GM23338 (cell line): ENCODE results near the gene LYSMD1. TPM values are rescaled to one million over a fixed set of nuclear protein-coding genes. Genes with fewer than 3 reads are reported as not detected.

Source experiments
- ATAC-seq: fragments of 200-7000 bp; cut with Tn5 transposase; 3 replicates; pipeline ENCODE4 v1.9.1; 2020
- DNase-seq: peaks from one replicate; pipeline ENCODE4 v3.0.0-alpha.2; 2015; ENCODE audit warnings: low spot score
- H2AFZ ChIP-seq: fragments of 200-600 bp; sonication (generic); 2 replicates; pipeline ENCODE4 v1.8.0; 2016; ENCODE audit warnings: antibody characterized with exemption, mild to moderate bottlenecking, moderate library complexity
- H3F3A ChIP-seq: fragments of 200-600 bp; sonication (generic); replicated peaks from 2 replicates; pipeline ENCODE4 v1.8.0; 2017; ENCODE audit warnings: antibody characterized with exemption, mixed run types, low read depth
- H3K27ac ChIP-seq: fragments of 200-600 bp; sonication (generic); 2 replicates; pipeline ENCODE4 v1.6.1; 2016; ENCODE audit warnings: low read depth
- H3K27me3 ChIP-seq: fragments of 200-600 bp; sonication (generic); 2 replicates; pipeline ENCODE4 v1.8.0; 2016; ENCODE audit warnings: mild to moderate bottlenecking, mixed run types, moderate library complexity; ENCODE audit not compliant: insufficient read depth
- H3K36me3 ChIP-seq: fragments of 200-600 bp; sonication (generic); 2 replicates; pipeline ENCODE4 v1.8.0; 2016; ENCODE audit warnings: mild to moderate bottlenecking; ENCODE audit not compliant: insufficient read depth
- H3K4me1 ChIP-seq: fragments of 200-600 bp; sonication (generic); 2 replicates; pipeline ENCODE4 v1.8.0; 2016; ENCODE audit warnings: mild to moderate bottlenecking, moderate library complexity; ENCODE audit not compliant: insufficient read depth
- H3K4me2 ChIP-seq: fragments of 200-600 bp; sonication (generic); 2 replicates; pipeline ENCODE4 v1.7.1; 2017; ENCODE audit warnings: mixed run types
- H3K4me3 ChIP-seq: fragments of 200-600 bp; sonication (generic); 2 replicates; pipeline ENCODE4 v1.6.1; 2016; ENCODE audit warnings: mixed run types
- H3K79me2 ChIP-seq: fragments of 200-600 bp; sonication (generic); replicated peaks from 2 replicates; pipeline ENCODE4 v1.8.0; 2017; ENCODE audit warnings: mild to moderate bottlenecking; ENCODE audit not compliant: insufficient read depth
- H3K9me2 ChIP-seq: fragments of 200-600 bp; sonication (generic); 2 replicates; pipeline ENCODE4 v1.8.0; 2017; ENCODE audit not compliant: insufficient read depth
- H4K20me1 ChIP-seq: fragments of 200-600 bp; sonication (generic); replicated peaks from 2 replicates; pipeline ENCODE4 v1.8.0; 2017; ENCODE audit warnings: mild to moderate bottlenecking; ENCODE audit not compliant: insufficient read depth
- H3K27ac Mint-ChIP-seq: 2 replicates; pipeline ENCODE4 v1.8.0; 2020; ENCODE audit warnings: inconsistent platforms, mild to moderate bottlenecking, moderate library complexity, mixed read lengths
- H3K27me3 Mint-ChIP-seq: 3 replicates; pipeline ENCODE4 v1.8.0; 2022; ENCODE audit warnings: low read depth, mild to moderate bottlenecking, moderate library complexity, mixed read lengths, inconsistent platforms; ENCODE audit not compliant: insufficient read depth, poor library complexity
- H3K36me3 Mint-ChIP-seq: 3 replicates; pipeline ENCODE4 v1.8.0; 2021; ENCODE audit warnings: low read depth, mild to moderate bottlenecking, inconsistent platforms, moderate library complexity, mixed read lengths
- H3K4me1 Mint-ChIP-seq: 3 replicates; pipeline ENCODE4 v1.8.0; 2020; ENCODE audit warnings: mild to moderate bottlenecking, inconsistent platforms, mixed read lengths
- H3K4me3 Mint-ChIP-seq: 3 replicates; pipeline ENCODE4 v1.8.0; 2021; ENCODE audit warnings: moderate library complexity, mild to moderate bottlenecking, inconsistent platforms, mixed read lengths
- H3K9me3 Mint-ChIP-seq: 3 replicates; pipeline ENCODE4 v1.8.0; 2020; ENCODE audit warnings: moderate library complexity, mild to moderate bottlenecking, inconsistent platforms, mixed read lengths
- CREB1 ChIP-seq: fragments of 250-450 bp; sonication (Bioruptor Pico); IDR thresholded peaks from 2 replicates; pipeline ENCODE4 v1.5.0; 2020; ENCODE audit warnings: low read depth, mild to moderate bottlenecking, moderate library complexity
- CTCF ChIP-seq, 2 experiments: fragments of 200-600 bp in 1 of 2; sonication (generic) in 1 of 2; conservative IDR thresholded peaks; 2 replicates each; pipeline versions ENCODE4 v1.5.1 to v1.6.1; 2016 to 2017; ENCODE audit warnings: antibody characterized with exemption in 2 of 2, low read depth in 2 of 2, mild to moderate bottlenecking in 2 of 2, moderate library complexity in 1 of 2
- ETS1 ChIP-seq: IDR thresholded peaks from 2 replicates; pipeline ENCODE4 v1.6.1; 2016; ENCODE audit warnings: antibody characterized with exemption
- EZH2 ChIP-seq: fragments of 200-600 bp; sonication (generic); IDR thresholded peaks from one replicate; pipeline ENCODE4 v1.8.0; 2017; ENCODE audit warnings: antibody characterized with exemption, mild to moderate bottlenecking, low read depth; ENCODE audit not compliant: unreplicated experiment
- EZH2phosphoT487 ChIP-seq: fragments of 200-600 bp; sonication (generic); IDR thresholded peaks from one replicate; pipeline ENCODE4 v1.8.1; 2018; ENCODE audit warnings: antibody characterized with exemption; ENCODE audit not compliant: unreplicated experiment
- JUNB ChIP-seq: IDR thresholded peaks from one replicate; pipeline ENCODE4 v1.6.1; 2016; ENCODE audit warnings: antibody characterized with exemption; ENCODE audit not compliant: unreplicated experiment
- NANOG ChIP-seq: IDR thresholded peaks from 2 replicates; pipeline ENCODE4 v1.6.1; 2016; ENCODE audit warnings: antibody characterized with exemption, borderline replicate concordance
- POLR2AphosphoS5 ChIP-seq: IDR thresholded peaks from 2 replicates; pipeline ENCODE4 v1.6.1; 2016; ENCODE audit warnings: antibody characterized with exemption, low read depth
- REST ChIP-seq: IDR thresholded peaks from one replicate; pipeline ENCODE4 v1.6.1; 2018; ENCODE audit warnings: antibody characterized with exemption; ENCODE audit not compliant: unreplicated experiment
- STAT1 ChIP-seq: IDR thresholded peaks from one replicate; pipeline ENCODE4 v1.6.1; 2016; ENCODE audit warnings: antibody characterized with exemption; ENCODE audit not compliant: unreplicated experiment
- ZNF114 ChIP-seq: fragments of 250-450 bp; sonication (Bioruptor Pico); IDR thresholded peaks from 2 replicates; pipeline ENCODE4 v1.5.0; 2020; ENCODE audit warnings: mild to moderate bottlenecking, moderate library complexity
- ZNF331 ChIP-seq: fragments of 250-450 bp; sonication (Bioruptor Pico); IDR thresholded peaks from 2 replicates; pipeline ENCODE4 v1.5.0; 2020; ENCODE audit warnings: low read depth, mild to moderate bottlenecking, moderate library complexity
- ZNF462 ChIP-seq: fragments of 250-450 bp; sonication (Bioruptor Pico); IDR thresholded peaks from 2 replicates; pipeline ENCODE4 v1.5.0; 2020; ENCODE audit warnings: mild to moderate bottlenecking, moderate library complexity
- polyA plus RNA-seq: library from polyadenylated mRNA; unstranded; fragments of >200 nt; fragmentation: Nextera tagmentation; extraction: Ambion mirVana; gene quantifications from 2 replicates; pipeline ENCODE4 v1.2.1, GENCODE V29; 2016
- total RNA-seq: library from RNA; depleted of rRNA; stranded (reverse); fragments of >200 nt; shearing (Covaris generic); gene quantifications from 2 replicates; pipeline ENCODE4 v1.2.3, GENCODE V29; 2014

The LYSMD1 gene
- total and polyA plus RNA-seq, 2 experiments from 2014 or later: 3.6 to 6.4 TPM

GRCh38 chr1:151171190-151171589, 5.5 kb upstream of the LYSMD1 start:
- ATAC-seq: no peak
- Histone ChIP-seq H3K79me2 (peaks cover 8% of the 10 kb centered on the region), H3K36me3 (peaks cover 4% of the 10 kb centered on the region), H3K4me3 (no peak overlapping the region), H3K4me2 (no peak overlapping the region), H2AFZ (no peak overlapping the region), H3F3A (no peaks in the 10 kb centered on the region), H3K27ac (no peak overlapping the region), H3K4me1 (peaks cover 8% of the 10 kb centered on the region; the same call in 1 of the 2 replicates), H3K9me2 (no peaks in the 10 kb centered on the region), H4K20me1 (no peaks in the 10 kb centered on the region), H3K27me3 (no peaks in the 10 kb centered on the region)
- peaks cover 9% of the 10 kb centered on the region for H3K27me3 Mint-ChIP-seq
- no peak for DNase-seq
- peaks cover 7% of the 10 kb centered on the region; the same call in 2 of the 3 replicates for H3K4me1 Mint-ChIP-seq
- no peak overlapping the region; the same call in 2 of the 3 replicates for H3K4me3 Mint-ChIP-seq
- TF ChIP-seq ETS1 (no peak), ZNF462 (CRISPR knock-in tag) (no peak), CTCF (conservative IDR thresholded peaks at IDR 0.05; ENCODE audit: low read depth in 2 of 2) (no peak), REST (no peak), JUNB (no peak), EZH2phosphoT487 (no peak), NANOG (no peak), CREB1 (CRISPR knock-in tag) (no peak), ZNF331 (no peak), STAT1 (no peak), EZH2 (no peak), ZNF114 (CRISPR knock-in tag) (no peak), POLR2AphosphoS5 (no peak)
- no peaks in the 10 kb centered on the region for H3K9me3 Mint-ChIP-seq
- peaks cover 47% of the 10 kb centered on the region for H3K36me3 Mint-ChIP-seq
- no peak overlapping the region for H3K27ac Mint-ChIP-seq
